GM21390 (cell line): ENCODE results near the gene F3.
A peak's percentile ranks its signal among the peaks of the same experiment; 100 is the strongest.

Experiments used
- ATAC-seq: cut with Tn5 transposase; IDR thresholded peaks from one replicate; pipeline ENCODE4 v1.9.1; 2021; ENCODE audit not compliant: unreplicated experiment

F3 gene

GRCh38 chr1:94553323-94553730 is 11.8 kb upstream of the F3 start:
- no peak for ATAC-seq

- ATAC-seq = no peak
These were observed 10.6 kb upstream of the F3 start for GRCh38 chr1:94552071-94552586.

GRCh38 chr1:94551449-94551848 is 9.9 kb upstream of the F3 start:
- ATAC-seq = no peak

GRCh38 chr1:94550800-94551241 is 9.3 kb upstream of the F3 start:
- ATAC-seq = no peak

- no peak for ATAC-seq
These were observed 8.8 kb upstream of the F3 start for GRCh38 chr1:94550396-94550795.

- ATAC-seq = no peak
These were observed 8.1 kb upstream of the F3 start for GRCh38 chr1:94549706-94550105.

- ATAC-seq = no peak
These were observed 3.3 kb upstream of the F3 start for GRCh38 chr1:94544706-94545490.

GRCh38 chr1:94543893-94544635 is 2.5 kb upstream of the F3 start:
- ATAC-seq = no peak

- ATAC-seq = no peak
These were observed 1.4 kb upstream of the F3 start for GRCh38 chr1:94543001-94543400.

GRCh38 chr1:94542088-94542870 is 720 bp upstream of the F3 start:
- ATAC-seq = peak; percentile 30

- ATAC-seq = no peak
These were observed 916 bp downstream of the F3 start for GRCh38 chr1:94540440-94541245.

GRCh38 chr1:94539496-94539895 is 2.1 kb downstream of the F3 start:
- no peak for ATAC-seq

- ATAC-seq = no peak
These were observed 3.2 kb downstream of the F3 start for GRCh38 chr1:94538243-94538827.

GRCh38 chr1:94537254-94537653 is 4.3 kb downstream of the F3 start:
- ATAC-seq = no peak

GRCh38 chr1:94535879-94536278 is 5.7 kb downstream of the F3 start:
- no peak for ATAC-seq

GRCh38 chr1:94535095-94535494 is 6.5 kb downstream of the F3 start:
- ATAC-seq = no peak

GRCh38 chr1:94532077-94532476 is 9.5 kb downstream of the F3 start:
- no peak for ATAC-seq

- ATAC-seq = no peak
These were observed 9.9 kb downstream of the F3 start for GRCh38 chr1:94531664-94532063.

- ATAC-seq = no peak
These were observed 11.1 kb downstream of the F3 start for GRCh38 chr1:94530373-94530878.

- ATAC-seq = no peak
These were observed 12.1 kb downstream of the F3 start for GRCh38 chr1:94529416-94529815.
